H1 (cell line): Measurements from ENCODE around the gene AHI1. TPM values are rescaled to one million over a fixed set of nuclear protein-coding genes. Genes with fewer than 3 reads are reported as not detected.

Experiments used
- CTCF ChIA-PET: fragments of 300-600 bp; sonication (Branson Sonifier 250); formaldehyde crosslinking; loops from one replicate; lab custom pipeline; 2021; ENCODE audit not compliant: partially characterized antibody; lab: Charles Lee
- POLR2A ChIA-PET: fragments of 300-600 bp; sonication (Branson Sonifier 250); formaldehyde crosslinking; loops from one replicate; lab custom pipeline; 2021; ENCODE audit warnings: inconsistent platforms; ENCODE audit not compliant: partially characterized antibody; lab: Charles Lee
- DNase-seq, 2 experiments: peaks; one replicate each; pipeline versions ENCODE4 v3.0.0 to v3.0.0-alpha.2; 2010 to 2022; ENCODE audit warnings: low spot score in 2 of 2, low read depth in 1 of 2, mixed read lengths in 1 of 2
- FAIRE-seq: peaks from 2 replicates; lab custom pipeline; 2011; peaks lifted over from hg19 to GRCh38; lab: Jason Lieb, UNC
- H2AFZ ChIP-seq: 2 replicates; pipeline ENCODE4 v1.8.1; 2012; ENCODE audit warnings: low read length, inconsistent platforms
- H2AK5ac ChIP-seq: 2 replicates; pipeline ENCODE4 v1.6.1; 2013; ENCODE audit warnings: low read depth, low read length
- H2BK120ac ChIP-seq: replicated peaks from 2 replicates; pipeline ENCODE3; 2013; ENCODE audit warnings: low read depth, low read length, inconsistent platforms
- H2BK12ac ChIP-seq: 2 replicates; pipeline ENCODE4 v1.6.1; 2013; ENCODE audit warnings: low read depth, low read length
- H2BK15ac ChIP-seq: 2 replicates; pipeline ENCODE4 v1.6.1; 2013; ENCODE audit warnings: low read length
- H2BK20ac ChIP-seq: 2 replicates; pipeline ENCODE4 v1.6.1; 2013; ENCODE audit warnings: low read length
- H2BK5ac ChIP-seq: 2 replicates; pipeline ENCODE4 v1.6.1; 2013; ENCODE audit warnings: low read depth, low read length
- H3K14ac ChIP-seq: 2 replicates; pipeline ENCODE4 v1.6.1; 2013; ENCODE audit warnings: inconsistent platforms; ENCODE audit not compliant: insufficient read length
- H3K18ac ChIP-seq: 2 replicates; pipeline ENCODE4 v1.6.1; 2013; ENCODE audit warnings: low read length; ENCODE audit errors: extremely low read depth
- H3K23ac ChIP-seq: 2 replicates; pipeline ENCODE4 v1.6.1; 2013; ENCODE audit warnings: inconsistent platforms; ENCODE audit not compliant: insufficient read length
- H3K23me2 ChIP-seq: 2 replicates; pipeline ENCODE4 v1.6.1; 2013; ENCODE audit warnings: low read depth, low read length
- H3K27ac ChIP-seq: 2 replicates; pipeline ENCODE4 v1.6.1; 2011; ENCODE audit warnings: low read depth, low read length, inconsistent platforms
- H3K27me3 ChIP-seq, 4 experiments: replicated peaks in 1 of 4; 1 replicate in 1 of 4; 2 replicates in 3 of 4; pipeline versions ENCODE4 v1.6.1 to v1.8.1; 2011 to 2013; ENCODE audit warnings: low read length in 3 of 4, mild to moderate bottlenecking in 3 of 4, inconsistent platforms in 2 of 4, mixed read lengths in 2 of 4, moderate library complexity in 1 of 4; ENCODE audit not compliant: control insufficient read depth in 3 of 4, insufficient read depth in 3 of 4; ENCODE audit errors: extremely low read depth in 1 of 4
- H3K36me3 ChIP-seq, 4 experiments: 2 replicates each; pipeline versions ENCODE4 v1.6.1 to v1.8.1; 2011 to 2013; ENCODE audit warnings: mild to moderate bottlenecking in 4 of 4, low read length in 3 of 4, moderate library complexity in 2 of 4, control low read depth in 1 of 4, inconsistent platforms in 1 of 4; ENCODE audit not compliant: insufficient read depth in 4 of 4, control insufficient read depth in 2 of 4
- H3K4ac ChIP-seq: replicated peaks from 2 replicates; pipeline ENCODE3; 2013; ENCODE audit warnings: low read length, low read depth, mixed read lengths, inconsistent platforms; ENCODE audit not compliant: insufficient read length
- H3K4me1 ChIP-seq, 4 experiments: replicated peaks in 1 of 4; 1 replicate in 1 of 4; 2 replicates in 3 of 4; pipeline versions ENCODE4 v1.6.1 to v1.8.1; 2011 to 2013; ENCODE audit warnings: low read length in 3 of 4, inconsistent platforms in 2 of 4, mixed read lengths in 1 of 4; ENCODE audit not compliant: insufficient read depth in 4 of 4, control insufficient read depth in 3 of 4
- H3K4me2 ChIP-seq, 2 experiments: 2 replicates each; pipeline versions ENCODE4 v1.6.1 to v1.8.1; 2011 to 2013; ENCODE audit warnings: low read depth in 2 of 2, low read length in 2 of 2, control low read depth in 1 of 2, inconsistent platforms in 1 of 2, mild to moderate bottlenecking in 1 of 2; ENCODE audit not compliant: insufficient read depth in 1 of 2
- H3K4me3 ChIP-seq, 4 experiments: fragments of 200-600, 300-600 bp in 1 of 4; sonication (generic), shearing (Covaris generic), sonication (Bioruptor Twin) in 1 of 4; 2 replicates each; pipeline versions ENCODE4 v1.5.1 to v1.8.1; 2011 to 2016; ENCODE audit warnings: low read length in 4 of 4, low read depth in 3 of 4, control low read depth in 2 of 4, inconsistent platforms in 2 of 4, mild to moderate bottlenecking in 2 of 4, mixed read lengths in 1 of 4, moderate library complexity in 1 of 4; ENCODE audit not compliant: insufficient read depth in 2 of 4; ENCODE audit errors: extremely low read depth in 1 of 4
- H3K56ac ChIP-seq: replicated peaks from 2 replicates; pipeline ENCODE3; 2013; ENCODE audit warnings: low read depth, mild to moderate bottlenecking, mixed read lengths, low read length, inconsistent platforms; ENCODE audit not compliant: insufficient read length
- H3K79me1 ChIP-seq: 2 replicates; pipeline ENCODE4 v1.6.1; 2013; ENCODE audit warnings: low read depth, low read length, control low read depth
- H3K79me2 ChIP-seq, 2 experiments: 2 replicates each; pipeline versions ENCODE4 v1.6.1 to v1.8.1; 2012 to 2013; ENCODE audit warnings: low read length in 2 of 2, mild to moderate bottlenecking in 2 of 2, inconsistent platforms in 1 of 2; ENCODE audit not compliant: insufficient read depth in 2 of 2, control insufficient read depth in 1 of 2
- H3K9ac ChIP-seq, 4 experiments: replicated peaks in 1 of 4; 1 replicate in 1 of 4; 2 replicates in 3 of 4; pipeline versions ENCODE4 v1.6.1 to v1.8.1; 2011 to 2013; ENCODE audit warnings: low read depth in 3 of 4, low read length in 3 of 4, control low read depth in 2 of 4, mild to moderate bottlenecking in 2 of 4, moderate library complexity in 2 of 4, inconsistent platforms in 1 of 4; ENCODE audit errors: extremely low read depth in 1 of 4
- H3K9me3 ChIP-seq, 2 experiments: 2 replicates each; pipeline versions ENCODE4 v1.6.1 to v1.8.1; 2012 to 2013; ENCODE audit warnings: mild to moderate bottlenecking in 2 of 2, moderate library complexity in 2 of 2, control low read depth in 1 of 2, inconsistent platforms in 1 of 2, low read depth in 1 of 2, low read length in 1 of 2, mixed read lengths in 1 of 2; ENCODE audit not compliant: insufficient read depth in 2 of 2
- H4K20me1 ChIP-seq, 2 experiments: replicated peaks in 1 of 2; 2 replicates each; pipeline versions ENCODE3 to v1.8.1; 2011 to 2013; ENCODE audit warnings: inconsistent platforms in 2 of 2, low read length in 2 of 2, mild to moderate bottlenecking in 1 of 2; ENCODE audit not compliant: insufficient read depth in 2 of 2, control insufficient read depth in 1 of 2
- H4K5ac ChIP-seq: 2 replicates; pipeline ENCODE4 v1.6.1; 2013; ENCODE audit warnings: low read length, low read depth, mixed read lengths, inconsistent platforms; ENCODE audit not compliant: insufficient read length
- H4K8ac ChIP-seq: 2 replicates; pipeline ENCODE4 v1.8.0; 2013; ENCODE audit warnings: mild to moderate bottlenecking, moderate library complexity, low read length, inconsistent platforms; ENCODE audit not compliant: insufficient read depth; ENCODE audit errors: extremely low read depth
- H4K91ac ChIP-seq: replicated peaks from 2 replicates; pipeline ENCODE3; 2013; ENCODE audit warnings: low read length, mixed read lengths, inconsistent platforms; ENCODE audit not compliant: insufficient read length
- ASH2L ChIP-seq: fragments of 200-600, 300-600 bp; sonication (generic); IDR thresholded peaks from one replicate; pipeline ENCODE4 v1.7.1; 2017; ENCODE audit warnings: low read length
- CBX8 ChIP-seq: fragments of 300-800, 300-1000 bp; sonication (generic); IDR thresholded peaks from 2 replicates; pipeline ENCODE4 v1.7.1; 2016; ENCODE audit warnings: low read depth, low read length, borderline replicate concordance
- CTCF ChIP-seq, 3 experiments: IDR thresholded peaks; 1 replicate in 2 of 3; 2 replicates in 1 of 3; pipeline versions ENCODE4 v1.5.1 to v1.6.1; 2011; ENCODE audit warnings: low read length in 3 of 3, mild to moderate bottlenecking in 3 of 3, inconsistent platforms in 2 of 3, low read depth in 1 of 3, moderate library complexity in 1 of 3; ENCODE audit not compliant: insufficient read depth in 1 of 3; ENCODE audit errors: control extremely low read depth in 1 of 3
- FOSL1 ChIP-seq: IDR thresholded peaks from 2 replicates; pipeline ENCODE4 v1.6.1; 2011; ENCODE audit warnings: mild to moderate bottlenecking, low read depth, low read length, moderate library complexity; ENCODE audit not compliant: insufficient read depth
- JUN ChIP-seq: IDR thresholded peaks from 2 replicates; pipeline ENCODE4 v1.6.1; 2011; ENCODE audit warnings: low read depth, mild to moderate bottlenecking, improper control_type of control experiment, low read length
- KDM4A ChIP-seq: IDR thresholded peaks from one replicate; pipeline ENCODE4 v1.7.1; 2012; ENCODE audit warnings: low read depth, mild to moderate bottlenecking, moderate library complexity, low read length, inconsistent platforms; ENCODE audit not compliant: severe bottlenecking
- RFX5 ChIP-seq: IDR thresholded peaks from 2 replicates; pipeline ENCODE4 v1.6.1; 2011; ENCODE audit warnings: low read depth, low read length, improper control_type of control experiment, borderline replicate concordance
- SIX5 ChIP-seq: IDR thresholded peaks from 2 replicates; pipeline ENCODE4 v1.6.1; 2011; ENCODE audit warnings: mild to moderate bottlenecking, low read depth, low read length
- SP1 ChIP-seq: IDR thresholded peaks from 2 replicates; pipeline ENCODE4 v1.6.1; 2011; ENCODE audit warnings: low read depth, low read length
- SP2 ChIP-seq: IDR thresholded peaks from 2 replicates; pipeline ENCODE4 v1.6.1; 2012; ENCODE audit warnings: mild to moderate bottlenecking, low read length, inconsistent platforms
- TAF7 ChIP-seq: optimal IDR thresholded peaks from 2 replicates; pipeline ENCODE3; 2011; ENCODE audit warnings: low read depth, mild to moderate bottlenecking, inconsistent platforms, low read length, moderate library complexity, borderline replicate concordance
- USF2 ChIP-seq: IDR thresholded peaks from 2 replicates; pipeline ENCODE4 v1.6.1; 2011; ENCODE audit warnings: low read length, improper control_type of control experiment
- WGBS, 2 experiments: shearing (Covaris generic) in 1 of 2; methylation state at CpG; one replicate each; pipeline versions ENCODE4 v1.1.6 to v1.1.7; 2013 to 2015; ENCODE audit warnings: low lambda C conversion rate in 2 of 2, mixed read lengths in 2 of 2, inconsistent platforms in 1 of 2, low coverage in 1 of 2, missing lambda C conversion rate in 1 of 2; ENCODE audit not compliant: insufficient replicate concordance in 2 of 2, insufficient coverage in 1 of 2, insufficient read length in 1 of 2; ENCODE audit errors: extremely low coverage in 1 of 2, missing lambda C conversion rate in 1 of 2; 5-methylcytosine and 5-hydroxymethylcytosine counted together
- polyA plus RNA-seq, 7 experiments: library from polyadenylated mRNA; depleted of rRNA in 3 of 7; stranded (reverse) in 5 of 7; unstranded in 2 of 7; fragments of >200 nt in 5 of 7; fragments of 200-250 nt in 2 of 7; gene quantifications; 1 replicate in 5 of 7; 2 replicates in 1 of 7; 4 replicates in 1 of 7; pipeline versions ENCODE4 v1.2.1 to v1.2.3, GENCODE V29; 2011 to 2013; ENCODE audit warnings: missing spikeins in 2 of 7, mixed read lengths in 2 of 7
- total RNA-seq: library from RNA; stranded (reverse); fragmentation: NEBNext Ultra II Directional; extraction: Animal tissue kit (Norgen Biotek cat#: 25700); gene quantifications from 2 replicates; pipeline ENCODE4 v1.2.1, GENCODE V29; 2021

The AHI1 gene
- total and polyA plus RNA-seq, 2 of the 8 experiments (the other 6 are each of a cell fraction or from before 2014, with no cell fraction given): 4.2 to 19.6 TPM

- CTCF ChIA-PET: no interaction called here
- WGBS, 2 experiments: 90% methylated on average over 2 of the region's 2 CpGs; no CpG with 5 or more reads in 1 of the 2 experiments
- H2BK12ac ChIP-seq: no peak overlapping the region
- no peak overlapping the region for H2AK5ac ChIP-seq
- H4K20me1 ChIP-seq: no peaks in the 10 kb centered on the region
- H2BK15ac ChIP-seq: no peak overlapping the region
- H4K5ac ChIP-seq: no peak overlapping the region
- no peak overlapping the region for H3K4me2 ChIP-seq
- no peaks in the 10 kb centered on the region for H3K9me3 ChIP-seq
- no peaks in the 10 kb centered on the region for H3K27me3 ChIP-seq
- H2AFZ ChIP-seq: no peak overlapping the region
- H3K23ac ChIP-seq: no peak overlapping the region
- no peak overlapping the region for H4K8ac ChIP-seq
- H3K79me2 ChIP-seq: no peaks in the 10 kb centered on the region
- no peak overlapping the region for H4K91ac ChIP-seq
- no peak overlapping the region for H3K56ac ChIP-seq
- POLR2A ChIA-PET: no interaction called here
- no peak overlapping the region for H2BK120ac ChIP-seq
- no peaks in the 10 kb centered on the region for H3K4me1 ChIP-seq
- H3K23me2 ChIP-seq: no peaks in the 10 kb centered on the region
- H3K14ac ChIP-seq: no peak overlapping the region
- H3K79me1 ChIP-seq: no peaks in the 10 kb centered on the region
- no peak overlapping the region for H3K18ac ChIP-seq
- H3K9ac ChIP-seq: no peak overlapping the region
- no peak overlapping the region for H2BK5ac ChIP-seq
- DNase-seq (no peak), FAIRE-seq (no peak)
- H3K36me3 ChIP-seq: no peaks in the 10 kb centered on the region
- no peak overlapping the region for H2BK20ac ChIP-seq
- H3K27ac ChIP-seq: no peak overlapping the region
- H3K4me3 ChIP-seq: no peak overlapping the region
- no peak overlapping the region for H3K4ac ChIP-seq
- TF ChIP-seq CBX8 (no peak), JUN (no peak), USF2 (no peak), SP1 (no peak), KDM4A (no peak), FOSL1 (no peak), ASH2L (no peak), CTCF (IDR thresholded peaks at IDR 0.05; ENCODE audit: control extremely low read depth in 1 of 3, insufficient read depth in 1 of 3, low read depth in 1 of 3, low read length in 3 of 3) (no peak), TAF7 (no peak), SIX5 (no peak), RFX5 (no peak), SP2 (no peak)
These were observed 144.4 kb downstream of the AHI1 start for GRCh38 chr6:135353113-135353512.
